Upper lobe of left lung (tissue), 6 donors: ENCODE data around the gene CCKAR. TPM values are rescaled to one million over a fixed set of nuclear protein-coding genes. Genes with fewer than 3 reads are reported as not detected.
A peak's percentile ranks its signal among the peaks of the same experiment; 100 is the strongest.

Source experiments
- ATAC-seq, 2 donors: fragments of 200-7000 bp; cut with Tn5 transposase; one replicate each; pipeline ENCODE4 v1.9.1; 2022; ENCODE audit warnings: mild to moderate bottlenecking in 2 of 2, moderate library complexity in 2 of 2; ENCODE audit not compliant: low FRiP score in 2 of 2
- DNase-seq, 2 donors: peaks; one replicate each; pipeline ENCODE4 v3.0.0-alpha.2; 2019 to 2020
- H3K27ac ChIP-seq, 4 donors: fragments of 200-600 bp; sonication (generic); one replicate each; pipeline ENCODE4 v1.5.1; 2016 to 2019
- H3K27me3 ChIP-seq, 4 donors: fragments of 200-600 bp; sonication (generic); one replicate each; pipeline ENCODE4 v1.5.1; 2017 to 2019
- H3K36me3 ChIP-seq, 4 donors: fragments of 200-600 bp; sonication (generic); one replicate each; pipeline ENCODE4 v1.5.1; 2016 to 2019
- H3K4me1 ChIP-seq, 4 donors: fragments of 200-600 bp; sonication (generic); one replicate each; pipeline ENCODE4 v1.5.1; 2018 to 2019
- H3K4me3 ChIP-seq, 4 donors: fragments of 200-600 bp; sonication (generic); one replicate each; pipeline ENCODE4 v1.5.1; 2017 to 2019; ENCODE audit warnings: mild to moderate bottlenecking in 2 of 4, moderate library complexity in 1 of 4
- H3K9me3 ChIP-seq, 4 donors: fragments of 200-600 bp; sonication (generic); one replicate each; pipeline ENCODE4 v1.5.1; 2018 to 2019
- CTCF ChIP-seq, 6 experiments: fragments of 450-650 bp in 4 of 6; fragments of 200-600 bp in 2 of 6; sonication (generic) in 2 of 6; IDR thresholded peaks; one replicate each; pipeline ENCODE4 v1.5.1; 2016 to 2019; ENCODE audit warnings: antibody characterized with exemption in 6 of 6
- EP300 ChIP-seq, 4 donors: sonication (generic); formaldehyde crosslinking; IDR thresholded peaks; one replicate each; pipeline ENCODE4 v1.5.1; 2017; ENCODE audit warnings: antibody characterized with exemption in 4 of 4, control low read depth in 2 of 4
- POLR2A ChIP-seq, 4 donors: fragments of 450-650 bp; IDR thresholded peaks; one replicate each; pipeline ENCODE4 v1.5.1; 2016 to 2017; ENCODE audit warnings: antibody characterized with exemption in 4 of 4, mild to moderate bottlenecking in 2 of 4
- POLR2AphosphoS5 ChIP-seq, 2 donors: sonication (generic); formaldehyde crosslinking; IDR thresholded peaks; one replicate each; pipeline ENCODE4 v1.5.1; 2017; ENCODE audit warnings: antibody characterized with exemption in 2 of 2
- WGBS, 2 donors: methylation state at CpG; one replicate each; pipeline ENCODE4 v1.1.5; 2017 to 2018; 5-methylcytosine and 5-hydroxymethylcytosine counted together
- total RNA-seq, 6 donors: library from RNA; depleted of rRNA in 4 of 6; stranded (reverse); fragments of >200 nt in 4 of 6; gene quantifications; one replicate each; pipeline versions ENCODE4 v1.1.0 to v1.2.1, GENCODE V29; 2016 to 2021
- donor health status: DM: no; HTN: no; CAD: no; lungs with moderate emphysema.
- donor health status: DM: no; HTN: yes; CAD: no; lungs with severe emphysema.

The CCKAR gene
- total RNA-seq, 6 donors from 2014 or later, result not detected

GRCh38 chr4:26466578-26467270 lies 23.6 kb downstream of the CCKAR start:
- peak in 1 of 2 donors; percentile 36 for ATAC-seq
- Histone ChIP-seq H3K9me3 (no peaks in the 10 kb centered on the region), H3K4me3 (no peak overlapping the region), H3K27me3 (no peaks in the 10 kb centered on the region), H3K4me1 (no peaks in the 10 kb centered on the region), H3K27ac (no peak overlapping the region), H3K36me3 (no peaks in the 10 kb centered on the region)
- TF ChIP-seq EP300 (IDR thresholded peaks at IDR 0.05), result no peak
- TF ChIP-seq POLR2AphosphoS5 (IDR thresholded peaks at IDR 0.05), result no peak
- no peak for TF ChIP-seq POLR2A (IDR thresholded peaks at IDR 0.05)
- TF ChIP-seq CTCF (IDR thresholded peaks at IDR 0.05), result no peak
- no peak for DNase-seq
- WGBS, 2 donors, result 82 to 91% methylated on average over 9 to 10 of the region's 10 CpGs

GRCh38 chr4:26464420-26465095 lies 25.7 kb downstream of the CCKAR start:
- H3K36me3 ChIP-seq, result no peaks in the 10 kb centered on the region
- ATAC-seq, result no peak
- H3K27me3 ChIP-seq, result no peaks in the 10 kb centered on the region
- TF ChIP-seq EP300 (IDR thresholded peaks at IDR 0.05) (no peak), CTCF (IDR thresholded peaks at IDR 0.05) (no peak), POLR2A (IDR thresholded peaks at IDR 0.05) (no peak), POLR2AphosphoS5 (IDR thresholded peaks at IDR 0.05) (no peak)
- no peak overlapping the region for H3K4me3 ChIP-seq
- DNase-seq, result peak in 1 of 2 donors; percentile 11
- no peaks in the 10 kb centered on the region for H3K4me1 ChIP-seq
- H3K9me3 ChIP-seq, result no peaks in the 10 kb centered on the region
- no peak overlapping the region for H3K27ac ChIP-seq
- 90 to 96% methylated on average over 13 to 14 of the region's 14 CpGs for WGBS, 2 donors

GRCh38 chr4:26463386-26463785 lies 26.9 kb downstream of the CCKAR start:
- H3K4me3 ChIP-seq, result no peak overlapping the region
- WGBS, 2 donors, result 93 to 94% methylated on average over 2 of the region's 2 CpGs
- peaks cover 0 to 5% (median 0%) of the 10 kb centered on the region in 4 donors for H3K4me1 ChIP-seq
- no peaks in the 10 kb centered on the region for H3K36me3 ChIP-seq
- TF ChIP-seq POLR2AphosphoS5 (IDR thresholded peaks at IDR 0.05) (no peak), POLR2A (IDR thresholded peaks at IDR 0.05) (no peak), EP300 (IDR thresholded peaks at IDR 0.05) (no peak), CTCF (IDR thresholded peaks at IDR 0.05) (no peak)
- no peak overlapping the region for H3K27ac ChIP-seq
- DNase-seq, result no peak
- no peaks in the 10 kb centered on the region for H3K27me3 ChIP-seq
- no peaks in the 10 kb centered on the region for H3K9me3 ChIP-seq
- ATAC-seq, result no peak

- TF ChIP-seq EP300 (IDR thresholded peaks at IDR 0.05) (no peak), CTCF (IDR thresholded peaks at IDR 0.05) (no peak), POLR2A (IDR thresholded peaks at IDR 0.05) (no peak), POLR2AphosphoS5 (IDR thresholded peaks at IDR 0.05) (no peak)
- no peak for DNase-seq
- no peaks in the 10 kb centered on the region for H3K36me3 ChIP-seq
- H3K27me3 ChIP-seq, result no peaks in the 10 kb centered on the region
- ATAC-seq, result no peak
- H3K9me3 ChIP-seq, result no peaks in the 10 kb centered on the region
- H3K4me3 ChIP-seq, result no peak overlapping the region
- peaks cover 0 to 5% (median 0%) of the 10 kb centered on the region in 4 donors for H3K4me1 ChIP-seq
- no peak overlapping the region for H3K27ac ChIP-seq
- 36 to 57% methylated on average over 2 of the region's 2 CpGs for WGBS, 2 donors
Observed at GRCh38 chr4:26462874-26463273, 27.4 kb downstream of the CCKAR start.
